A549 (cell line): Measurements from ENCODE around the gene RPS4Y1.

Experiments
- HEYL ChIP-seq: fragments of 250-450 bp; sonication (Bioruptor Pico); IDR thresholded peaks from 2 replicates; pipeline ENCODE4 v1.8.0; 2021; ENCODE audit warnings: mild to moderate bottlenecking, moderate library complexity
- POLR2A ChIP-seq: IDR thresholded peaks from 2 replicates; pipeline ENCODE4 v1.6.1; 2012; ENCODE audit warnings: mild to moderate bottlenecking, low read length
- SREBF2 ChIP-seq: fragments of 450-650 bp; IDR thresholded peaks from 2 replicates; pipeline ENCODE4 v1.6.1; 2014; ENCODE audit warnings: mild to moderate bottlenecking, moderate library complexity
- USF2 ChIP-seq: fragments of 450-650 bp; IDR thresholded peaks from 2 replicates; pipeline ENCODE4 v1.6.1; 2014; ENCODE audit warnings: antibody characterized with exemption

- TF ChIP-seq HEYL: no peak
- TF ChIP-seq SREBF2: no peak
- no peak for TF ChIP-seq POLR2A
- no peak for TF ChIP-seq USF2
These were observed 66.0 kb downstream of the RPS4Y1 start for GRCh38 chrY:2907356-2907755.
